ES-I3 (cell line): ENCODE measurements around the gene CRYBB2.
"Not testable (repeated sequence)": the region's sequence is repeated elsewhere in the genome, so short reads cannot be mapped to it uniquely, and the experiment has no call there.

ENCODE experiments used
- H3K36me3 ChIP-seq: 2 replicates; pipeline ENCODE4 v1.6.1; 2013; ENCODE audit warnings: mild to moderate bottlenecking, low read length, control low read depth, moderate library complexity; ENCODE audit not compliant: insufficient read depth
- H3K4me1 ChIP-seq: 2 replicates; pipeline ENCODE4 v1.6.1; 2013; ENCODE audit warnings: mild to moderate bottlenecking, control low read depth, low read length; ENCODE audit not compliant: insufficient read depth
- H3K9ac ChIP-seq: 2 replicates; pipeline ENCODE4 v1.6.1; 2013; ENCODE audit warnings: low read depth, mild to moderate bottlenecking, low read length, moderate library complexity
- H3K9me3 ChIP-seq: 2 replicates; pipeline ENCODE4 v1.6.1; 2013; ENCODE audit warnings: mild to moderate bottlenecking, low read length, moderate library complexity; ENCODE audit not compliant: control insufficient read depth, insufficient read depth

Gene CRYBB2

DNA sequence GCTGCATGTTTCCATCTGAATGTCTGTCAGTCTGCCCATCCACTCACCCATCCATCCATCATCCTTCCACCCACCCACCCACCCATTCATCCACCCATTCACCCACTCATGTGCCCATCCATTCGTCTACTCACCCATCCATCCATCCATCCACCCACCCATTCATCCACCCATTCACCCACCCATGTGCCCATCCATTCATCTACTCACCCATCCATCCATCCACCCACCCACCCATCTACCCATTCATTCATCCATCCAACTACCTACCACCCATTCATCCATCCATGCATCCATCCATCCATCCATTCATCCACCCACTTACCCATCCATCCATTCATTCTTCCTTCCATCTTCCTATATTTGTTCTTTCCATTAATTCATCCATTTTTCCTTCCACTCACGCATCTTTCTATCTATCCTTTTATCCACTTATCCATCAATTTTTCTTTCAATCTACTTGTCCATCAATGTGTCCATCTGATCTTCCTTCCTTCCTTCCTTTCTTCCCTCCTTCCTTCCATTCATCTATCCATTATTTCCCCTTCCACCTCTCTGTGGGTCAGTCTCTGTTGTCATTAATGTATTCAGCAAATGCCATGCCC lies 11.8 kb upstream of the CRYBB2 start:
- Histone ChIP-seq H3K9me3 (no peaks in the 10 kb centered on the region), H3K36me3 (no peaks in the 10 kb centered on the region), H3K9ac (no peak overlapping the region), H3K4me1 (no peaks in the 10 kb centered on the region)

DNA sequence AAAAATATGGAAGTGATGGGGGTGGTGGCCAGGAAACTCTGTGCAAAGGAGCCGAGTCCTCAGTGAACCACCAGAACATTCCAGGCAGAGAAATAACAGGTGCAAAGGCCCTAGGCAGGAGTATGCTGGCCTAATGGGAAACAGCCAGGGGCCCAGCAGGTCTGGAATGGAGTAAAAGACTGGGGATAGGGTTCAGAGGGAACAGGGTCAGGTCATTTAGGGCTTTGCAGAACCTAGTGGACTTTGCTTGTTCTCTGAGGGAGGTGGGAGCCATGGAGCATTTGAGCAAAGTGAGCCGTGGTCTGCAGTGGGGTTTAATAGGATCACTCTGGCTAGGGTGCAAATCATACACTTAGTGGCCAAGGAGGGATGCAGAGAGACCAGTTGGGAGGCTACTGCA lies 11.1 kb upstream of the CRYBB2 start:
- Histone ChIP-seq H3K4me1 (no peaks in the 10 kb centered on the region), H3K36me3 (no peaks in the 10 kb centered on the region), H3K9ac (no peak overlapping the region), H3K9me3 (0 out of 2 replicates have a peak, but pooled peaks cover 1% of the 10 kb centered on the region)

DNA sequence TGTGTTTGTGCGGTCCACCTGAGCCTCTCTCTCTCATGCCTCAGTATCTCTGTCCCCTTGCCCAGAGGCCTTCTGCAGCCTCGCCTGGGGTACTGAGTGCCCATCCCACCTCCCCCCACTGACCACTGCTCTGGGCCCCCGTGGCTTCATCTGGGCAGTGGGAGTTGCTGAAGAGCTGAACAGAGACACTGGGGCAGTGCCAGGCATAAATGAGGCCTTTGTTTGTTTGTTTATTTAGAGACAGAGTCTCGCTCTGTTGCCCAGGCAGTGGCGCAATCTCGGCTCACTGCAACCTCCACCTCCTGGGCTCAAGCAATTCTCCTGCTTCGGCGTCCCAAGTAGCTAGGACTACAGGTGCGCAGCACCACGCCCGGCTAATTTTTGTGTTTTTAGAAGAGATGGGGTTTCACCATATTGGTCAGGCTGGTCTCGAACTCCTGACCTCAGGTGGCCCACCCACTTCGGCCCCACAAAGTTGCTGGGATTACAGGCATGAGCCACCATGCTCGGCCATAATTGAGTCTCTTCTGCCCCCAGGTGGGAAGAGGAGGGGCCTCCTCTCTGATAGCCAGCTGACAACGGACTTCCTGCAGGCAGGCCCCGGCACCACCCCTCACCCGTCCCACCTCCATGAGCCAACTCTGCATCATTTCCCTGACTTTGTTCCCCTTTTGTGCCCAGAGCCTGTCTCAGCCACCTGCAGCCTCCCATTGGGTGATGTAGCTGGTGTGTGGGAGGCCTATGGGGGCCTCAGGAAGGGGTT lies 10.5 kb upstream of the CRYBB2 start:
- peaks cover 7% of the 10 kb centered on the region; the same call in 1 of the 2 replicates for H3K9me3 ChIP-seq
- no peaks in the 10 kb centered on the region for H3K4me1 ChIP-seq
- H3K36me3 ChIP-seq: no peaks in the 10 kb centered on the region
- no peak overlapping the region for H3K9ac ChIP-seq

DNA sequence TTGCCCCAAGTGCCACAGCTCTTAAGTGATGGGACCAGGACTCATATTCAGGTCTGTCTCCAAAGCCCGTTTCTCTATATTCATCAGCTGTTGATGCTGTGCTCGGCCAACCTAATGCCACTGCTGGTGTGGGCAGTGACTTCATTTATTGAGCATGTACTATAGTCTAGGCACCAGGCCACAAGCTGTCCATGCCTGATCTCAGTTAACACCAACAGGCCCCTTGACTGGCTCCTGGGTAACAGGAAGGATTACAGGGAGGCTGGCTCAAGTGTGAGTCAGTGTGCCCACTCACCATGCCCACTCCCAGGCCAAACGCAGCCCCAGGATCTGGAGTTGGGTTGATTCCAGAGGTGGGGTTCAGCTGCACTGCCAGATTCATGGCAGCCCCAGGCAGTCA lies 8.6 kb upstream of the CRYBB2 start:
- Histone ChIP-seq H3K9me3 (peaks cover 8% of the 10 kb centered on the region; the same call in 1 of the 2 replicates), H3K9ac (no peak overlapping the region), H3K4me1 (no peaks in the 10 kb centered on the region), H3K36me3 (no peaks in the 10 kb centered on the region)

DNA sequence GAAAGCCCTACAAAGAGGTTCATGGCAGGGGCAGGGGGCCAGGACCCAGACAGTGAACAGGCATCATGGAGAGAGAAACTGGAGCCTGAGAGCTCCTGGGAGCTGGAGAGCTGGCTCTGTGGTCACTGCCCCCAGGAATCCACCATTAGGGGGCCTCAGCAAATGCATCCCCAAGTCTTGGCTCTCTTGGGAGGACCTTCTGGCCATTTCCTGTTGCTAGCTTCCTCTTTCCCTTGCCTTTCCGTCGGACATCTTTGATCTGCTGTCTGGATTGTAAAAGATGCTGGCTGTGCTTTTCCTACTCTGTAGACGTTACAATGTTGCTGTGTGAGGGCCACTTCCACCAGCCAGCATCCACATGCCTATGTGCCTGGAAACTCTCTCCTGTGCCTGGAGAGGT lies 7.1 kb upstream of the CRYBB2 start:
- no peaks in the 10 kb centered on the region for H3K4me1 ChIP-seq
- H3K36me3 ChIP-seq: no peaks in the 10 kb centered on the region
- H3K9ac ChIP-seq: no peak overlapping the region
- H3K9me3 ChIP-seq: peaks cover 8% of the 10 kb centered on the region; the same call in 1 of the 2 replicates

DNA sequence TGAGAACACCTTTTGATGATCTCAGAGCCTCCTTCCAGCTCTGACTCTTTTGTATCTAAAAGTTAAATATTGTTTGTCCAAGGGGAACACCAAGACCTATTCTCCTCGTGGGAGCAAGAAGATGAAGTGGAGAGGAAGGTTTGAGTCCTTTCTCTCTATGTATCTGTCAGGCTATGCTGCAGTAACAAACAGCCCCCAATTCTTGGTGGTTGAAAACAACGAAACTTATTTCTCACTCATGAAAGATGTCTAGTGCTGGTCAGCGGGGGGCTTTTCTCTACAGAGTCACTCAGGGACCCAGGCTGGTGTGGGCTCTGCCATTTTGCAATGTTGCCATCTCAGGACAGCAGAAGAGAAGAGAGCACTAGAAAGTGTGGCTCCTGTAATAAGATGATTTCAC lies 6.2 kb upstream of the CRYBB2 start:
- no peak overlapping the region for H3K9ac ChIP-seq
- no peaks in the 10 kb centered on the region for H3K4me1 ChIP-seq
- H3K9me3 ChIP-seq: peaks cover 8% of the 10 kb centered on the region; the same call in 1 of the 2 replicates
- H3K36me3 ChIP-seq: no peaks in the 10 kb centered on the region

DNA sequence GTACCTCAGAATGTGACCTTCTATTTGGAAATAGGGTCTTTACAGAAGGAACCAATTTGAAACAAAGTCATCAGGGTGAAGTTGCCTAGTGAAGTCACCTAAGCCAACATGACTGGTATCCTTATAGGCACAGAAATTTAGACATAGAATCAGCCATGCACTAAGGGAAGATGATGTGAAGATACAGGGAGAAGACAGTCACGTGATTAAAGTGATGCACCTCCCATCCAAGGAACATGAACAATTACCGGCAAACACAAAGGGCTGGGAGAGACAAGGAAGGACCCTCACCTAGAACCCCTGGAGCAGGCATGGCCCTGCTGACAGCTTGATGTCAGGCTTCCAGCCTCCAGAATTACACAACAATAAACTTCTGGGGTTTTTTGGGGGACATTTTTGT lies 3.2 kb upstream of the CRYBB2 start:
- Histone ChIP-seq H3K36me3 (no peaks in the 10 kb centered on the region), H3K9ac (no peak overlapping the region), H3K9me3 (peaks cover 8% of the 10 kb centered on the region; the same call in 1 of the 2 replicates), H3K4me1 (no peaks in the 10 kb centered on the region)

DNA sequence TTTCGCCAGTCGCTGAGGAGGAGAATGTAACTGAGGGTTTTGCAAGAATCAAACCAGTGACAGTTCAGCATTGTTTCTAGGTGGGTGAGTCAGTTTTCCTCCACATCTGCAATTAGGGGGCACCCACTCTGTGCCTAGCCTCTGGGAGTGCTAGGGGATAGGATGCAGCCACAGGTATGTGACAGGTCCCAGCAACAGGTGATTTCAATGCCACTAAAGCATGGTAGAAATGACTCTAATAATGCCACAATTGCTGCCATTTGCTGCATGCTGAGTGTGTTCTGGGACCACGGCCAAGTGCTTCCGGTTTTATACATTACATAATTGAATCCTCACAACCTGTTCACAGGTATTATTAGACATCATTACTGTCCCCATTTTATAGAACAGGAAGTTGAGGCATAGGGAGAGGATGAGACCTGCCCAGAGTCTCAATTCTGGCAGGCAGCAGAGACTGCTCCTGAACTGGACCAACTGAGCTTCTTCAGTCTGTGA lies 556 bp downstream of the CRYBB2 start:
- no peaks in the 10 kb centered on the region for H3K36me3 ChIP-seq
- H3K9me3 ChIP-seq: no peaks in the 10 kb centered on the region
- H3K9ac ChIP-seq: no peak overlapping the region
- no peaks in the 10 kb centered on the region for H3K4me1 ChIP-seq

DNA sequence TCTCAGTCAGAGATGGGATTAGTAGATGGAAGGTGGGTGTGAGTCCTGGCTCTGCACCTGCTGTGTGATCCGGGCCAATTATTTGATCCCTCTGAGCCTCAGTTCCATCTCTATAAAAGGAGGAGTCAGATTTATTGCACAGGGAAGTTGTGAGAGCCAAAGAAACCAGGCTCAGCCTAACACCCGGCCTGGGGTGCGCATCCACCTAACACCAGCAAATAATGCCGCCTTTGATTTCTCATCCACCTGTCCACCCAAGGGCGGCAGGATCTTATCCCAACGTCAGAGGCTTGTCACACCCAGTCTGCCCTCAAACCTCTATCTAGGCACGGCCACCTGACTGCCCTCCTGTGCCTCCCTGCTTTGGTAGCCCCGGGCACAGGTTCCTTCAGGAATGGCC lies 2.4 kb downstream of the CRYBB2 start:
- H3K9me3 ChIP-seq: no peaks in the 10 kb centered on the region
- no peaks in the 10 kb centered on the region for H3K4me1 ChIP-seq
- H3K36me3 ChIP-seq: no peaks in the 10 kb centered on the region
- no peak overlapping the region for H3K9ac ChIP-seq

DNA sequence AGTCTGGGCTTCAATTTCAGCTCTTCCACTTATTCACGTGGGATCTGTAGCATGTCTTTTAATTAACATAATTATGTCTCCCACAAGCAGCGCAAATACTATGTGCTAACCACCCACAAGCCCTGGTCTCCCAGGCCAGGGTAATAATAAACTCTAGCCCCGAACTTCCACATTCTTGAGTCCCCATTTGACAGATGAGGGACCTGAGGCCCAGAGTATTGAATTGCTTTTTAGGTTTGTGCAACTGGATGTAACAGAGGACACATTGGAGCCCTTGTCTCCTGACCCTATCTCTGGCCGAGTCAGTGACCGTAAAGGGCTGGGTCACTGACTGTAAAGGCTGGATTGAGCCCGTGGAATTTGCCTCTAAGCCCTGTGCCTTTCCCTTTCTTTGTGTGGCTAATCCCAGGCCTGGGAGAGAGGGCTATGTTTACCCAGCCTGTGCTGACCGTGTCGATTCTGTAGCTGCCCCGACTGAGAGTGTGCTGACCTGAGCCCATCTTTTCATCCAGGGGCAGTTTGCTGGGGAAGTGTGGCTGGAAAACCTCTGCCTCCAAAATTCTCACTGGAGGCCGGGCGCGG lies 3.9 kb downstream of the CRYBB2 start:
- Histone ChIP-seq H3K9me3 (no peaks in the 10 kb centered on the region), H3K9ac (no peak overlapping the region), H3K36me3 (no peaks in the 10 kb centered on the region), H3K4me1 (no peaks in the 10 kb centered on the region)

DNA sequence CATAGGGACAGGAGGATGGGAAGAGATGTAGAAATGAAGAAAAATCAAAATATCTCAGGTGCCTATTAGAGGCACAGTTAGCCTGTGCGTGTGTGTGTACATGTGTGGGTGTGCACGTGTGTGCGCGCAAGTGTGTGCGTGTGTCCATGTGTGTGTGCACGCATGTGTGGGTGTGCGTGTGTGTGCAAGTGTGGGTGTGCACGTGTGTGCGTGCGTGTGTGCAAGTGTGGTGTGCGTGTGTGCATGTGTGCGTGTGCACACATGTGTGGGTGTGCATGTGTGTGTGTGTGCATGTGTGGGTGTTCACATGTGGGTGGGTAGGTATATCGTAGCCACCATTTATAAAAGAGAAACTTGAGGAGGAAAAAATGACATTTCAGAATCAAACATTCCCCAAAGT lies 9.4 kb downstream of the CRYBB2 start:
- H3K9ac ChIP-seq: no peak overlapping the region
- H3K9me3 ChIP-seq: no peaks in the 10 kb centered on the region
- H3K36me3 ChIP-seq: no peaks in the 10 kb centered on the region
- no peaks in the 10 kb centered on the region for H3K4me1 ChIP-seq

DNA sequence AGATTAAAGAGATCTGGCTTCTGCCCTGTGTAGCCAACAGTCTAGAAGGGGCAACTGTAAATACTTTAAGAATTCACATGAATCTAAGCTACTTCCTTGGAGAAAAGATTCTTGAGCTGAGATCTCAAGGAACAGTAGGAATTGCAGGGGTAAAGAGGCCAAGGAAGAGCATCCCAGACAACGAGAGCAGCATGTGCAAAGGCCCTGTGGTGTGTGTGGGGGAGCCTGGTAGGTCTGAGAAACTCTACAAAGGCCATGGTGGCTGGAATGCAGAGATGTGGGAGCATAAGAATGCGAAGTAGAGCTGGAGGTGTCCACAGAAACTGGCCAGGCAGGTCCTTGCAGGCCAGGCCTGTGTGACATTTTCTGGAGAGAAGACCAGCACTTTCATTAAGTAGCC lies 11.3 kb downstream of the CRYBB2 start:
- not testable (repeated sequence) for H3K9ac ChIP-seq, H3K9me3 ChIP-seq, H3K4me1 ChIP-seq, H3K36me3 ChIP-seq

DNA sequence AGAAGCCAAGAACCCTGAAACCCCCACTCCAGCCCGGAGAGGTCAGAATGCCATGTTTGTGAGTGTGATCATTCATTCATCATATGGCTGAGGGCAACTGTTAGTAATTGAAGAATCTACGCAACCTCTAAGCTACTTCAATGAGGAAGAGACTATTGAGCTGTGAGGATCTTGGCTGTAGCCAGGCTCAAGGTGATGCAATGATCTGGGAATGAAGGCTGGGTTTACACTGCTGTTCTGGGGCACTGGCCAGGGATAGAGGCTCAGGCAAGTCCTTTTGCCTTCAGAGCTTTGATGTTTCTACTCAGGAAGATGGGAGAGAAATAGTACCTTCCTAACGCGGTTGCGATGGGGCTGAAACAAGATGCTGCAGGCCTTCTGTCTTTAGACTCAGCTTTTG lies 12.9 kb downstream of the CRYBB2 start:
- Histone ChIP-seq H3K9ac (no peak overlapping the region), H3K36me3 (no peaks in the 10 kb centered on the region), H3K4me1 (no peaks in the 10 kb centered on the region), H3K9me3 (no peaks in the 10 kb centered on the region)

DNA sequence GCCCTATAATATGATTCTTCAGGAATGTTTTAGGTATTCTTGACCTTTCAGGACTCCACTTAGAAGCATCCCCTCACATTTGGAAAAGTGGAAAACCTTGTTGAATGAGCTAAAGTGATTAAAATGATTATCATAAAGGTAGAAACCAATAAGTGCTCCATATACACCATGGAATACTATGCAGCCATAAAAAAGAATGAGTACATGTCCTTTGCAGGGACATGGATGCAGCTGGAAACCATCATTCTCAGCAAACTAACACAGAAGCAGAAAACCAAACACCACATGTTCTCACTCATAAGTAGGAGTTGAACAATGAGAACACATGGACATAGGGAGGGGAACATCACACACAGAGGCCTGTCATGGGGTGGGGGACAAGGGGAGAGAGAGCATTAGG lies 14.3 kb downstream of the CRYBB2 start:
- H3K9me3 ChIP-seq, H3K36me3 ChIP-seq, H3K9ac ChIP-seq, H3K4me1 ChIP-seq: not testable (repeated sequence)
